Measurements from ENCODE around the gene VDAC2. TPM values are rescaled to one million over a fixed set of nuclear protein-coding genes. Genes with fewer than 3 reads are reported as not detected.

Gene VDAC2
- total RNA-seq, 1 experiment from 2014 or later: 254 TPM

DNA sequence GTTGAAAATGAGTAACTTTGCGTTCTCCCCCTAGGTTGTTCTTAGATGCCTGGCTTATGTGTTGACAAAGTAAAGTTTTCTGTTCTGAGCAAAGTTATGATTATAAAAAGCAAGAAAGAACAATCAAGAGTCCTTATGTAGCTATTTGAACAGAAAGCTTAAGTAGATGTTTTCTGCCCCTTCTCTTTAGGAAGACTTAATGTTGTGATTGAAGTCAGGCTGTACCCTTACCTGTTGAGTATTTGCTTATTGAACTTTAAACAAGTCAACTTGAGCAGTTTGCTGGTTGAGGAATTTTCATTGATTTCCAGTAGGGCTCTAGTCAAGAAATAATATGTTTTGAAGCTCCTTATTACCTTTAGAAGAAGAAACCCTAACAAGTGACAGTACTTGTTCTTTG is 33.9 kb upstream of the VDAC2 start:
- H3K4me3 Mint-ChIP-seq (ENCODE audit: low read depth, unreplicated experiment): no peak overlapping the region
- TF ChIP-seq, protein P1, sequence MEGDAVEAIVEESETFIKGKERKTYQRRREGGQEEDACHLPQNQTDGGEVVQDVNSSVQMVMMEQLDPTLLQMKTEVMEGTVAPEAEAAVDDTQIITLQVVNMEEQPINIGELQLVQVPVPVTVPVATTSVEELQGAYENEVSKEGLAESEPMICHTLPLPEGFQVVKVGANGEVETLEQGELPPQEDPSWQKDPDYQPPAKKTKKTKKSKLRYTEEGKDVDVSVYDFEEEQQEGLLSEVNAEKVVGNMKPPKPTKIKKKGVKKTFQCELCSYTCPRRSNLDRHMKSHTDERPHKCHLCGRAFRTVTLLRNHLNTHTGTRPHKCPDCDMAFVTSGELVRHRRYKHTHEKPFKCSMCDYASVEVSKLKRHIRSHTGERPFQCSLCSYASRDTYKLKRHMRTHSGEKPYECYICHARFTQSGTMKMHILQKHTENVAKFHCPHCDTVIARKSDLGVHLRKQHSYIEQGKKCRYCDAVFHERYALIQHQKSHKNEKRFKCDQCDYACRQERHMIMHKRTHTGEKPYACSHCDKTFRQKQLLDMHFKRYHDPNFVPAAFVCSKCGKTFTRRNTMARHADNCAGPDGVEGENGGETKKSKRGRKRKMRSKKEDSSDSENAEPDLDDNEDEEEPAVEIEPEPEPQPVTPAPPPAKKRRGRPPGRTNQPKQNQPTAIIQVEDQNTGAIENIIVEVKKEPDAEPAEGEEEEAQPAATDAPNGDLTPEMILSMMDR (IDR thresholded peaks at IDR 0.05; ENCODE audit: unreplicated experiment): no peak
- peaks cover 4% of the 10 kb centered on the region for H3K36me3 Mint-ChIP-seq (ENCODE audit: insufficient read depth, unreplicated experiment)
- CTCF ChIA-PET: interaction anchor here (0.7 kb wide), 1 partner anchor 59 kb away, joined by 4 read pairs; the partner anchor contains the start of gene COMTD1
- no peak overlapping the region for H3K27ac Mint-ChIP-seq (ENCODE audit: unreplicated experiment)
- intact Hi-C loops (cut with micrococcal nuclease; ENCODE audit: unreplicated experiment): no loop called here
- DNase-seq: no peak
- no peaks in the 10 kb centered on the region for H3K27me3 Mint-ChIP-seq (ENCODE audit: unreplicated experiment)
- H3K4me1 Mint-ChIP-seq (ENCODE audit: low read depth, unreplicated experiment): no peaks in the 10 kb centered on the region
- BruUV-seq (replicated peaks): no TSS peak
- H3K9me3 Mint-ChIP-seq (ENCODE audit: low read depth, unreplicated experiment): no peaks in the 10 kb centered on the region

DNA sequence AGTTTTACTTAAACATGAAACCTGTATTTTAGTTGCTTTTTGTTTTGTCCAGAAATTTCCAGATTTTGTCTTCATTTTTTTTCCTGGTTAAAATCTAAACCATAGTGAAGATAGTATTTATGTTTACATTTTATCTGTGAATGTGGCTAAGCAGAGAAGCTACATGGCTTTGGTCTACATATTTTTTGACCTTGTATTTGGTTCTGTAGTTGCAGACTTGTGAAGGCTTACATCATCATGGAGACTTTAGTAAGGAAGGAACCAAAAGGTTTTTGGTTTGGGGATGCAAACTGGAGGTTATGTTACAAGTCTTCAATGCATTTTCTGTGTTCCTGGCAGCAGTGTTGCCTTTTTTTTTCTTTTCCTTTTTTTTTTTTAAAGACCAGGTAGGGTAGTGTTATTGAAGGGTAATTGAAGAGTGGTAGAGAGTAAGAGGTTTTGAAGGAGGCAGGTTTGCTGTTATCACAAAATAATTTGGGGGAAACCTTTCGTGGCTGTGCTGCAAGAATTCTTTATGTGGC is 30.9 kb upstream of the VDAC2 start:
- no TSS peak for BruUV-seq (replicated peaks)
- Mint-ChIP-seq H3K4me1 (ENCODE audit: low read depth, unreplicated experiment) (no peaks in the 10 kb centered on the region), H3K36me3 (ENCODE audit: insufficient read depth, unreplicated experiment) (no peaks in the 10 kb centered on the region), H3K9me3 (ENCODE audit: low read depth, unreplicated experiment) (no peaks in the 10 kb centered on the region), H3K27ac (ENCODE audit: unreplicated experiment) (no peak overlapping the region), H3K4me3 (ENCODE audit: low read depth, unreplicated experiment) (no peak overlapping the region), H3K27me3 (ENCODE audit: unreplicated experiment) (no peaks in the 10 kb centered on the region)
- CTCF ChIA-PET: interaction anchor here (0.7 to 1.1 kb wide), 3 partner anchors 8 to 1825 kb away, joined by 3 to 4 read pairs (median 4); no protein-coding TSS in a partner anchor
- no peak for DNase-seq
- TF ChIP-seq, protein P1 (IDR thresholded peaks at IDR 0.05; ENCODE audit: unreplicated experiment): no peak
- intact Hi-C loops (cut with micrococcal nuclease; ENCODE audit: unreplicated experiment): no loop called here

DNA sequence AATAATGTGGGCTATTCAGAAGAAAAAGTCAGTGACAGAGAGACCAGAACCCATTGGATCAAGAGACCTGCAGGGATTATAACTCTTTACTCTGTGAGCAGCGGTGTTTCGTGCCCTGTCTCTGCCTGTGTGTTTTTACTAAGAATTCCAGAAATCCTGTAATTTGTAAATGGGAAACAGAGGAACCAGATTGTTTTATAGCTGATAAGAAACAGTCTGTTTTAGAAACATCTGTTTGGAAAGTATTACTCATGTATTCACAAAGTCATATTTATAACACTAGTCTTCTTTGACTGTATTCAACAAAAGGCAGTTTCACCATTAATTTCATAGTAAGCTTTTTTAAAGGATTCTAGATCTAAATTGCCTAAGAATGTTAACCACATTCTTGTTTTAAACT is 30.0 kb upstream of the VDAC2 start:
- no peaks in the 10 kb centered on the region for H3K9me3 Mint-ChIP-seq (ENCODE audit: low read depth, unreplicated experiment)
- H3K27me3 Mint-ChIP-seq (ENCODE audit: unreplicated experiment): no peaks in the 10 kb centered on the region
- no peak overlapping the region for H3K4me3 Mint-ChIP-seq (ENCODE audit: low read depth, unreplicated experiment)
- CTCF ChIA-PET: no interaction called here
- intact Hi-C loops (cut with micrococcal nuclease; ENCODE audit: unreplicated experiment): no loop called here
- no peak for DNase-seq
- no peaks in the 10 kb centered on the region for H3K36me3 Mint-ChIP-seq (ENCODE audit: insufficient read depth, unreplicated experiment)
- no TSS peak for BruUV-seq (replicated peaks)
- H3K4me1 Mint-ChIP-seq (ENCODE audit: low read depth, unreplicated experiment): no peaks in the 10 kb centered on the region
- no peak overlapping the region for H3K27ac Mint-ChIP-seq (ENCODE audit: unreplicated experiment)
- TF ChIP-seq, protein P1 (IDR thresholded peaks at IDR 0.05; ENCODE audit: unreplicated experiment): no peak

DNA sequence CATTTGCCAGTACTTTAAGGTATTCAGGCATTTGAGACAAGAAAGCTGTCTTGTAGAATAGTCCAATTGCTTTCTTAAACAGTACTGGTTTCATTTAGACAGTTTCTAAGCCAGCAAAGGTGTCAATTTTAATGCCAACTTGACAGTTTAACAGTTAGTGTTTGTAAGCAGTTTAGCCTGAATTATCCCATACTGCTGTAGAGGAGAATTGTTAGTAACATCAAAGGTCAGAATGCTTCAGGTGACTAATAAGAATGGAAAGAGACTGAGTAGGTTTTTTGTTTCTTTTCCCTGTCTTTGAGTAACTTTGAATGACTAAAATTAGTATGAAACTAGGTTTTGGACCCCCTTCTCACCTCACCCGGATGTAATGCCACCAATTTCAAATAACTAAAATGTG is 29.5 kb upstream of the VDAC2 start:
- Mint-ChIP-seq H3K4me3 (ENCODE audit: low read depth, unreplicated experiment) (no peak overlapping the region), H3K27ac (ENCODE audit: unreplicated experiment) (no peak overlapping the region), H3K9me3 (ENCODE audit: low read depth, unreplicated experiment) (no peaks in the 10 kb centered on the region), H3K36me3 (ENCODE audit: insufficient read depth, unreplicated experiment) (no peaks in the 10 kb centered on the region), H3K27me3 (ENCODE audit: unreplicated experiment) (no peaks in the 10 kb centered on the region), H3K4me1 (ENCODE audit: low read depth, unreplicated experiment) (no peaks in the 10 kb centered on the region)
- CTCF ChIA-PET: no interaction called here
- TF ChIP-seq, protein P1 (IDR thresholded peaks at IDR 0.05; ENCODE audit: unreplicated experiment): no peak
- BruUV-seq (replicated peaks): no TSS peak
- no peak for DNase-seq
- intact Hi-C loops (cut with micrococcal nuclease; ENCODE audit: unreplicated experiment): no loop called here

All from Calu3 (cell line).